ENCODE results near the gene ZNF426. TPM values are rescaled to one million over a fixed set of nuclear protein-coding genes. Genes with fewer than 3 reads are reported as not detected.
A peak's percentile ranks its signal among the peaks of the same experiment; 100 is the strongest.

Gene ZNF426
- total and polyA plus RNA-seq, 2 of the 13 experiments (the other 11 are each of a cell fraction or from before 2014, with no cell fraction given), result 3.8 to 14.9 TPM

DNA sequence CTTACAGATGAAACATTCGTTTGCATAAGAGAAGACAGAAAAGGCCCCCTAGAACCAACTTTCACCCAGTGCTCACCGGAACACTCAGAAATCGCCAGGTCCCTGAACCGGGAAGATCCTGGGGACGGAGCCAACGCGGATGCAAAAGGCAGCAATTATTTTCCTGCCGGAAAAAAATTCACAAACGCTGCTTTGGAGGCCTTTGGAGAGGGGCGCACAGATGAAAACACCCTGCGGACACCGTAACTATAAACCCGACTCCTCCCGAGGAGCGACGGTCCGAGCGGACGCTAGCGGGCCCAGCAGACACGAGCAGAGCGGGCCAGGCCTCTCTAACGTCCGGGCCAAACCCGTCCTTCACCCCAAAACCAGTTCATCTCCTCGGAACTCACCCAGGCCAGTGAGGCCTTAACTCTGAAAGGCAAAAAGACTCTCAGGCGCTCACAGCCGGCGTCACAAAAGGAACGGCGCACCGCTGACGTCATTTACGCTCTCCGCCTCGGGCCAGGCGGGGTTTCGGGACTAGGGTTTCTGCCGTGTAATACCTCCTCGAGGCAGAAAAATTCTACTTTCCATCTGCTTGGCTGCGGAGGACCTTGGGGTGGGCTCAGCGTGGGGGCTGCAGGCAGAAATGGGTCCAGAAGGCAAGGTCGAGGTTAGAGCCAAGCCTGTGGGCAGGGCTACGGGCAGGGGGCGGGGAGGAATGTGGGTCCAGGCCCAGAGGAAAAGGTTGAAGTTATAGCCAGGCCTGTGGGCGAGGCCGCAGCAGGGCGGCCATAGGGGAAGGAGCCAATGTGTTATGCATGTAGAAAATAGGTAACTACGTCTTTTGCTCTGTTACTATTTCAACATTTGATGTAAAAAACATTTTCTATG lies at the start of gene ZNF426 (continued):
- TF ChIP-seq NFAT5 (CRISPR knock-in tag; IDR thresholded peaks at IDR 0.05) (no peak), ZNF615 (CRISPR knock-in tag; IDR thresholded peaks at IDR 0.05; ENCODE audit: borderline replicate concordance) (no peak), ZNF326 (CRISPR knock-in tag; IDR thresholded peaks at IDR 0.05; ENCODE audit: borderline replicate concordance) (no peak), TCF7 (IDR thresholded peaks at IDR 0.05; ENCODE audit: low read depth) (no peak), MEIS2 (CRISPR knock-in tag; IDR thresholded peaks at IDR 0.05) (no peak), ZNF34 (CRISPR knock-in tag; IDR thresholded peaks at IDR 0.05; ENCODE audit: borderline replicate concordance) (no peak), HIC2 (CRISPR knock-in tag; IDR thresholded peaks at IDR 0.05; ENCODE audit: low read depth) (no peak), ISX (CRISPR knock-in tag; conservative IDR thresholded peaks at IDR 0.05) (no peak)
- TF ChIP-seq, protein P1, sequence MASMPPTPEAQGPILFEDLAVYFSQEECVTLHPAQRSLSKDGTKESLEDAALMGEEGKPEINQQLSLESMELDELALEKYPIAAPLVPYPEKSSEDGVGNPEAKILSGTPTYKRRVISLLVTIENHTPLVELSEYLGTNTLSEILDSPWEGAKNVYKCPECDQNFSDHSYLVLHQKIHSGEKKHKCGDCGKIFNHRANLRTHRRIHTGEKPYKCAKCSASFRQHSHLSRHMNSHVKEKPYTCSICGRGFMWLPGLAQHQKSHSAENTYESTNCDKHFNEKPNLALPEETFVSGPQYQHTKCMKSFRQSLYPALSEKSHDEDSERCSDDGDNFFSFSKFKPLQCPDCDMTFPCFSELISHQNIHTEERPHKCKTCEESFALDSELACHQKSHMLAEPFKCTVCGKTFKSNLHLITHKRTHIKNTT (CRISPR knock-in tag; IDR thresholded peaks at IDR 0.05), result no peak
- TF ChIP-seq, protein P2, sequence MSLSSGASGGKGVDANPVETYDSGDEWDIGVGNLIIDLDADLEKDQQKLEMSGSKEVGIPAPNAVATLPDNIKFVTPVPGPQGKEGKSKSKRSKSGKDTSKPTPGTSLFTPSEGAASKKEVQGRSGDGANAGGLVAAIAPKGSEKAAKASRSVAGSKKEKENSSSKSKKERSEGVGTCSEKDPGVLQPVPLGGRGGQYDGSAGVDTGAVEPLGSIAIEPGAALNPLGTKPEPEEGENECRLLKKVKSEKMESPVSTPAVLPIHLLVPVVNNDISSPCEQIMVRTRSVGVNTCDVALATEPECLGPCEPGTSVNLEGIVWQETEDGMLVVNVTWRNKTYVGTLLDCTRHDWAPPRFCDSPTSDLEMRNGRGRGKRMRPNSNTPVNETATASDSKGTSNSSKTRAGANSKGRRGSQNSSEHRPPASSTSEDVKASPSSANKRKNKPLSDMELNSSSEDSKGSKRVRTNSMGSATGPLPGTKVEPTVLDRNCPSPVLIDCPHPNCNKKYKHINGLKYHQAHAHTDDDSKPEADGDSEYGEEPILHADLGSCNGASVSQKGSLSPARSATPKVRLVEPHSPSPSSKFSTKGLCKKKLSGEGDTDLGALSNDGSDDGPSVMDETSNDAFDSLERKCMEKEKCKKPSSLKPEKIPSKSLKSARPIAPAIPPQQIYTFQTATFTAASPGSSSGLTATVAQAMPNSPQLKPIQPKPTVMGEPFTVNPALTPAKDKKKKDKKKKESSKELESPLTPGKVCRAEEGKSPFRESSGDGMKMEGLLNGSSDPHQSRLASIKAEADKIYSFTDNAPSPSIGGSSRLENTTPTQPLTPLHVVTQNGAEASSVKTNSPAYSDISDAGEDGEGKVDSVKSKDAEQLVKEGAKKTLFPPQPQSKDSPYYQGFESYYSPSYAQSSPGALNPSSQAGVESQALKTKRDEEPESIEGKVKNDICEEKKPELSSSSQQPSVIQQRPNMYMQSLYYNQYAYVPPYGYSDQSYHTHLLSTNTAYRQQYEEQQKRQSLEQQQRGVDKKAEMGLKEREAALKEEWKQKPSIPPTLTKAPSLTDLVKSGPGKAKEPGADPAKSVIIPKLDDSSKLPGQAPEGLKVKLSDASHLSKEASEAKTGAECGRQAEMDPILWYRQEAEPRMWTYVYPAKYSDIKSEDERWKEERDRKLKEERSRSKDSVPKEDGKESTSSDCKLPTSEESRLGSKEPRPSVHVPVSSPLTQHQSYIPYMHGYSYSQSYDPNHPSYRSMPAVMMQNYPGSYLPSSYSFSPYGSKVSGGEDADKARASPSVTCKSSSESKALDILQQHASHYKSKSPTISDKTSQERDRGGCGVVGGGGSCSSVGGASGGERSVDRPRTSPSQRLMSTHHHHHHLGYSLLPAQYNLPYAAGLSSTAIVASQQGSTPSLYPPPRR (CRISPR knock-in tag; IDR thresholded peaks at IDR 0.05; ENCODE audit: borderline replicate concordance), result peak; percentile 2; the same call in 1 of the 2 replicates
- TF ChIP-seq, protein P3, sequence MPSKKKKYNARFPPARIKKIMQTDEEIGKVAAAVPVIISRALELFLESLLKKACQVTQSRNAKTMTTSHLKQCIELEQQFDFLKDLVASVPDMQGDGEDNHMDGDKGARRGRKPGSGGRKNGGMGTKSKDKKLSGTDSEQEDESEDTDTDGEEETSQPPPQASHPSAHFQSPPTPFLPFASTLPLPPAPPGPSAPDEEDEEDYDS (CRISPR knock-in tag; IDR thresholded peaks at IDR 0.05), result peak; percentile 67
- TF ChIP-seq, protein P4, sequence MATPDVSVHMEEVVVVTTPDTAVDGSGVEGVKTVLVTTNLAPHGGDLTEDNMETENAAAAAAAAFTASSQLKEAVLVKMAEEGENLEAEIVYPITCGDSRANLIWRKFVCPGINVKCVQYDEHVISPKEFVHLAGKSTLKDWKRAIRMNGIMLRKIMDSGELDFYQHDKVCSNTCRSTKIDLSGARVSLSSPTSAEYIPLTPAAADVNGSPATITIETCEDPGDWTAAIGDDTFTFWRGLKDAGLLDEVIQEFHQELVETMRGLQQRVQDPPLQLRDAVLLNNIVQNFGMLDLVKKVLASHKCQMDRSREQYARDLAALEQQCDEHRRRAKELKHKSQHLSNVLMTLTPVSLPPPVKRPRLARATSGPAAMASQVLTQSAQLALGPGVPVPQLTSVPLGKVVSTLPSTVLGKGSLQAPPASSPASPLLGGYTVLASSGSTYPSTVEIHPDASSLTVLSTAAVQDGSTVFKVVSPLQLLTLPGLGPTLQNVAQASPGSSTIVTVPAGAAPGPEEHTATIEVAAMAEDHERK (CRISPR knock-in tag; IDR thresholded peaks at IDR 0.05; ENCODE audit: low read depth), result peak; percentile 67
